Inflammatory macrophage treated with lipopolysaccharide for 4 hours (primary cell): ENCODE results near the gene RBFOX2.

ENCODE experiments used
- DNase-seq: peaks from one replicate; pipeline ENCODE4 v3.0.0-alpha.2; 2020

The RBFOX2 gene

DNA sequence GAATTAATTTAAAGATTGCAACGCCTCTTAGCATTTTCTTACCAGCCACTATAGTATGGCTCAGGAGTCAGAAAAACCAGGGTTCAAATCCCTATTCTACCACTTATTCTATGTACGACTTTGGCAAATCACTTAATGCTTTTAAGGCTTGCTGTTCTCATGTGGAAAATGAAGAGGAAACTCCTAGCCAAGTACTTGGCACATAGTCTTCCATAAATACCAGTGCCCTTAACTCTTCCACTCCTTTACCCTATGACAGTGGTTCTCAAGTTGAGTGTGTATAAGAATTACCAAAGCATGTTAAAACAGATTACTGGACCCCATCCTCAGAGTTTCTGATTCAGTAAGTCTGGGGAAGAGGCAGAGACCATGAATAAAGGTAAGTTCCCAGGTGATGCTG is 107.6 kb downstream of the RBFOX2 start:
- DNase-seq, result no peak

DNA sequence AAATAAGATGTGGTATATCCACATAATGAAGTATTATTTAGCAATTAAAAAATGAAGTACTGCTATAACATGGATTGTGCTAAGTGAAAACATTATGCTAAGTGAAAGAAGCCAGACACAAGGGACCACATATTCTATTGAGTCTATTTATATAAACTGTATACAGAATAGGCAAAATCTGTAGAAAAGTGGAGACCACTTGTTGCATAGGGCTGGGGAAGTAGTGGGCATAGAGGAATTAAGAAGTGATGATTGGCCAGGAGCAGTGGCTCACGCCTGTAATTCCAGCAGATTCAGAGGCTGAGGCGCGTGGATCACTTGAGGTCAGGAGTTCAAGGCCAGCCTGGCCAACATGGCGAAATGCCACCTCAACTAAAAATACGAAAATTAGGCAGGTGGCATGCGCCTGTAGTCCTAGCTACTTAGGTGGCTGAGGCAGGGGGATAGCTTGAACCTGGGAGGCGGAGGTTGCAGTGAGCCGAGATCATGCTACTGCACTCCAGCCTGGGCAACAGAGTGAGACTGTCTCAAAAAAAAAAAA is 109.6 kb downstream of the RBFOX2 start:
- DNase-seq, result no peak

DNA sequence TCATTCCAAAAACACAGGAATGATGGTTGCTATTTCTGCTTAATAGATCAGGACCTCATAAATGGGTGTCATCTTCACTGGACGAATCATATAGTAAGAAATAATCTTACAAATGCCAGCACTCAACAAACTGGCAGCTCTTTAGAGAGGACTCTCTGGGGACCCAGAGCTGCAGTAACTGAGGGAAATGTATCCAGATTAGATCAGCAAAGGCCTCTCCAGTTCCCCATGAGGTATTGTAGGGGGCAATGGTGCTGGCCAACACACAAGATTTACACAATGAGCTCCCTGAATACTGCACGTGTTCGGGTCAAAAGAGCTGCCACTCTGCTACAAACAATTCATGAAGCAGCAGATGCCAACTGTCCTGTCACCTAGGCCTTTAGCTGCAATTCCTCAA is 110.2 kb downstream of the RBFOX2 start:
- no peak for DNase-seq

DNA sequence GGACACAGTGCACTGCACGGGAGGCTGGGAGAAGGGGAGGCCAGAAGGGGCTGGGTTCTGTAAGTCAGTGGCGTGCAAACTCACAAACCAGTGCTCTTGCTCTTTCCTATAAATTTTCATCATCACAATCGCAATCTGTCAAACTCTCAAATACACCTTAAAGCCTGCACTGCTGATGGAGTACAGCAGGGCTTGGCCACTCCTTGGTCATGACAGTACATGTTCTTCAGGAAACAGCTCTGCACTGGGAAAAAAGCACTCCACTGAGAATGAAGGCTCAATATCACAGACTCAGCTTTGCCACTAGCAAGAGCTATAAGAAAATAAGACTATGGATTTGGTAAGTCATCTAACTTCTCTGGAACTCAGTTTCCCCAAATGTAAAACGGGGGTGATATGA is 111.0 kb downstream of the RBFOX2 start:
- no peak for DNase-seq

DNA sequence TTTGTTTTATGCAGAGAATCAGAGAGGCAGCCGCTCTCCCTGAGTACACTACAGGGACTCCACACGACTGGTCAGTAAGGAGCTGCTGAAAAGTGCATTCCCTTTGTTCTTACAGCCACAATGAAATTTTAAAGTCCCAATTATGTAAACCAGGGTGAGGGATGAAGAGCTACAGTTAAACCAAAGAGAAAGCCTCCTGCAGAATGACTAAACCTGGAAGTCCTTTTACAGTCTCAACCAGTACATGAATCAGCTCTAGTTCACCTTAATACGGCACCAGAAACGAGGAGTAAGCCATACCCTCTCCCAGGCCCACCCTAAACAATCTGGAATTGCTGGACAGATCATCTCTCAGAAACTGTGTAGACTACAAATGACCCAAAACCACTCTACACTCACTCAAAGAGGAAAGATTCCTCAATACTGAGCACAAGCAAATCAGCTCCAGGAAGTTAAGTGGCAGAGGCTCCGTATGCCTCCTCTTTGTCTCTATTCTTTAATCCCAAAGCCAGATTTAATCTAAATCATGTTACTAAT is 113.1 kb downstream of the RBFOX2 start:
- DNase-seq, result no peak

DNA sequence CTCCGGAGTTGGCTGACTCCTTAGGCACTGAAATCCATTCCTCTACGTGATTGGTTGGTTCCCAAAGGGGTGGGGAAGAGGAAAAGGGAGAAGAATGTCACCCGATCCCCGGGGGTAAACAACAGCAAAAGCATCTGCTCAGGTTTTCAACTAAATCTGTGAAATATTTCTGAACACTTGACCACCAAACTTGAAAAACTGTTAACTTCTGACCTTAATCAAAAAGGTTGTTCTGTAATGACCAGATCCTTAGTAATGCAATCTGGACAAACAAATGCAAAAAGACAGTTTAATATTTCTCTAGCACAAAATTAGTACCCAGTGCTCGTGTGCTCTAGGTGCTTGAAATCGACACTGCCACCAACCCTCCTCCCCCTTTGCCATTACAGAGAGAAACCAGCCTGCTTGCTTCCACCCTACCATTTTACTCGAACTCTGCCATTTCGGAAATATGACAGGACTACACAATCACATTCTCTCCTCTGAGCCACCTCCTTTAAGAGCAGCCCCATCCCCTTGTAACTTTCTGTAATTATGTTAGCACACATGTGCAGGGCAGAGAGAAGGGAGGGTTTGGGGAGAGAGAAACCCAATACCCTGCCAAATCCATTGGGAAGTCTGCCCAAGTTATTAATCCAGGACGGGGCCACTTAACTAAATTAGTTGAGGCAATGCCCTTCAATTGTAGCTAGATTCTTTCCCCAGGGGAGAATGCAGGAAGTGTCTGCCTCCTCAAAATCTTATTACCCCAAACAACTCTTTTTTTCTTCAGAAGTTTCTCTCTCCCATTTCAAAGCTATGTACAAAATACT is 113.8 kb downstream of the RBFOX2 start:
- DNase-seq, result peak; percentile 84

DNA sequence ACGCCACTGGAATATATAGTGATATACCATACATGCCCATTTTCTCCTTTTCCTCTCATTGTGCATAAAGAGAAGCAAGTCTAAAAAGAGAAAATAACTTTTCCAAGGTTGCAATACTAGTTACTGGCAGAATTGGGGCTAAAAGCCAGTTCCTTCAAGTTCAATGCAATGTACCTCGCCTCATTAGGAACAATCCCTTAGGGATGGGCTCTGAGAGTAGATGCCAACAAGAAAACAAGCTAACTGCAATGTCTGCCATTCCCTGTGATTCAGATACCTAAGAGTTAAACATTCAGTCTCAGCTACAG is 114.3 kb downstream of the RBFOX2 start:
- no peak for DNase-seq

DNA sequence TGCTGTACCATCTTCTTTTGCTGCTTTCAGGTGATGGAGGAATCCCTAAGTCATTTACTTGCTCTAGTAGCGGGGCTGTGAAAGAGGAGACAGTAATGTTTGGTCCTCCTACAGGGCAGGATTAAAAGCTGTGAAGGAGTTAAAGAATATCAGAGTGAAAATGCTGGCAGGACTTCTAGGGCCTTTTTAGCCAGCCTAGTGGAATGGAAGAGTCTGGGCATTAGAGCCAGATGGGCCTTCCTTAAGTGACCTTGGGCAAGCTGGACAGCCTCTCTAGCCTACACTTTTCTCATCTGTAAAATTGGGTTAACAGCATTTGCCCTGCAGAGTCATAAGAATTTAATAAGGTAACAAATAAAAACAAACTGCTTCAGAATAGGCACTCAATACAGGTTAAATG is 114.7 kb downstream of the RBFOX2 start:
- no peak for DNase-seq

DNA sequence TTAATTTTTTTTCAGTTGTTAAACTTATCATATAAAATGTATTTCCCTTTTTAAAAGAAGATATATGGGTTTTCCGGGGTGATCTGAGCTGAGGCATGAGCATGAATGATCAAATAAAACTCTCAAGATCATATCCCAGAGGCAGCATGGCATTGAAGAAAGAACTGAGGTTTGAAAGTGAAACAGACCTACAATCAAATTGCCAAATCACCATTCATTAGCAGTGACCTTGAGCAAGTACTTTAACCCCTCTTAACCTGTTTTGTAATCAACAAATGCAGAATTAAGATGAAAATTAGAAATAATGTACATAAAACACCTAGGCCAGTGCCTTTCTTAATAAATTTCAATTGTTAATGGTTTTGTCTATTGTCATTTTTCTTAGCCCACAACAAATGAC is 116.0 kb downstream of the RBFOX2 start:
- DNase-seq, result peak; percentile 70

DNA sequence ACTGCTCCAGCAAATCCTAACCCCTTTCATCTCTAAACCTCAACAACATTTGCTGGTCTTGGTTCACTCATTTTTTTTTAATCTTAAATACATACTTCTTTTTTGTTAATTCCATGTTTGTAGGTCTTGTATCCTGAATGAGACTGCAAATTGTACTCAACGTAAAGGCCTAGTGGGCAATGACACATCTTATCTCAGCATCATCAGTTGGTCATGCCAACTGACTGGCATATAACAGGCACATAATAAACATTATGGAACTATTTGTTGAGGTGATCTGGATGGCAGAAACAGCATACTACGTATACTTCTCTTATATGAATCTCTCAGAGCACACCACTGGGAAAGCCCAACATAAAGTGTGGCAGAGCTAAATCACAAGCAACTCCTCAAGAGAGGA is 116.7 kb downstream of the RBFOX2 start:
- DNase-seq, result no peak

DNA sequence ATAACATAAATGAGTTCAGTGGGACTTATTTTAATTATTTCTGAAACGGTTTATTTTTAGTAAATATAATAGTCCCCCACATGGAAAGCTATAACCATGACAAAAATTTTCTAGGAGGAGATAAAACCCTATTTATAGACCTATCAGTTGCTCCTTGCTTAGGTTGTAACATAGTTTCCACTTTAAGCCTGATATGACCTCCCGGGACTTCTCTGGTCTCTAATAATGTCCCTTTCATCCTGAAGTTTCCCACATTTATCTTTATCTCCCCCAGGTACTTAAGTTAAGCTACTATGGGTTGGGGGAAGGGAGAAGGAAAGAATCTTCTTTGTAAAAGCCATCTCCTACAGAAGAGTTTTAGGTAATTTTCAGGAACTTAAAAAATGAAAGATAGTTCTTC is 117.7 kb downstream of the RBFOX2 start:
- DNase-seq, result no peak

DNA sequence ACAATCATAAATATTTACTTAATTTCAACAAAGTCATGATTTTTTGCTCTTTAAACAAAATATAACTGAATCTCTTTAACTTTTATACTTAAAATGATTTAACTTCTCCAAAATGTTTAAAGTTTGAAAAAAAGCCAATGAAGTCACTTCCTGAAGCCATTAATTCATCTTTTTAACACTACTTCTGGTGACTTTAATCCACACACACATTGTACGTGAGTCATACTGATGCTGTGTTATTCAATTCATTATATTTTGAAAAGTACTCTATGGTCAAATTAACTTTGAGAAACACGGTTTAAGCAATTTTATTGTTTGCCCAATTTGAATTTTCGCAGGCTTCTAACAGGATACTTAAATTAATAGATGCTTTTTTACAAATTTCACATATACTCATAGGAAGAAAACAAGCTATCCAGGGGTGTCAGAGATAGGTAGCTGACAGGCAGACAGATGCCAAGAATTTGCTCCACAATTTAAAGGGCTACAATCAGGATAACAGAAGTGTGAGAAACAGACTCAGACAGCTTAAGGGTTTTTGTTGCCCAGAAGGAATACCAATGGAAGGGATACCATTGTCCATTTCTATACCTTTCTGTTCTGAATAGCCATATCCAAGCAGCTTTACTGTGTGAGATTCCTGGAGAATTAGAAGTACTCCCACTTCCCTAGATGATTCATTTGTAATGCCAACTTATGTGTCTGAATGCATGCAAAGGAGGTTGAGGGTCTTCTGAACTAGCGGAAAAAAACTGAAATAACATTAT is 118.4 kb downstream of the RBFOX2 start:
- DNase-seq, result peak; percentile 42

DNA sequence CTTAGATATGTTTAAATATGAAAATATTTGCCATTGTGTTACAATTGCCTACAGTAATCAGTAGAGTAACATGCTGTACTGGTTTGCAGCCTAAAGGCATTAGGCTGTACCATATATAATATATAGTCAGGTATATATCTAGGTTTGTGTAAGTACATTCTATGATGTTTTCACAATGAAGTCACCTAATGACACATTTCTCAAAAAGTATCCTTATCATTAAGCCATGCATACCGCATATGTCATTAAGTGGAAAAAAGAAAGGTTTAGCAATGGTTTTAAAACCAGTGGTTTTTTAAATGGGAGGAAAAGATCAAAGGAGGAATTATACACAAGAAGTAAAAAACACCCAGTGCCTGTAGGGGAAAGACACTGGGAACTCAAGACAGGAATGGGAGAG is 122.7 kb downstream of the RBFOX2 start:
- DNase-seq, result no peak

DNA sequence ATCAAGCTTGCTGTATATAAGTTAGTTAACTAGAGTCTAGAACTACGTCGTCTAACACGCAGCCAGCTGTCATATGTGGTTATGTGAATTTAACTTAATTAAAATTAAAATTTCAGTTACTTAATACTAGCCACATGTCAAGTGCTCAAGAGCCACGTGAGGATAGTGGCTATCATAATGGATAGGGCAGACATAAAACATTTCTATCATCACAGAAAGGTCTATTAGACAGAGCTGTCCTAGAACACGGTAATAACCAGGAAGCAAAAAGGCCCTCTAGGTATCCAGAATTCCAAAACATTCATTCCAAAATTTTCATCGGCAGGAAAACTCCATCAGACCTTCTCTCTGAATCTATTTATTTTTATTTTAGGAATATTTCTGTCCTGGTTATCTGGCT is 123.9 kb downstream of the RBFOX2 start:
- DNase-seq, result no peak

DNA sequence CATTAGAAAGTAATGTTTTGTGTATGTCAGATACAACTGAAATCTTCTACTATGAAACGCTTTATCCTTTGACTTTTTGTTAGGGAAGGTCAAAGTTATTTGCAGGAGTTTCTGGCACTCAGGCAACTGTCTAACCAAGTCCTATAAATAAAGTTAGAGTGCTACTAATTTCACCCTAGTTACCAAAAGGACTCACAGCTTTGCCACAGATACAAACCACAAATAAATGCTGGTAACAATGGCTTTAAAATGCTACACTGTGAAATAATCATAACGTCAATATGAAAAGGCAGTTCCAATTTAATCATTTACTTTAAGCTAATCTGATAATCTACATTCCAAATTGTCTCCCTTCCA is 124.3 kb downstream of the RBFOX2 start:
- no peak for DNase-seq

DNA sequence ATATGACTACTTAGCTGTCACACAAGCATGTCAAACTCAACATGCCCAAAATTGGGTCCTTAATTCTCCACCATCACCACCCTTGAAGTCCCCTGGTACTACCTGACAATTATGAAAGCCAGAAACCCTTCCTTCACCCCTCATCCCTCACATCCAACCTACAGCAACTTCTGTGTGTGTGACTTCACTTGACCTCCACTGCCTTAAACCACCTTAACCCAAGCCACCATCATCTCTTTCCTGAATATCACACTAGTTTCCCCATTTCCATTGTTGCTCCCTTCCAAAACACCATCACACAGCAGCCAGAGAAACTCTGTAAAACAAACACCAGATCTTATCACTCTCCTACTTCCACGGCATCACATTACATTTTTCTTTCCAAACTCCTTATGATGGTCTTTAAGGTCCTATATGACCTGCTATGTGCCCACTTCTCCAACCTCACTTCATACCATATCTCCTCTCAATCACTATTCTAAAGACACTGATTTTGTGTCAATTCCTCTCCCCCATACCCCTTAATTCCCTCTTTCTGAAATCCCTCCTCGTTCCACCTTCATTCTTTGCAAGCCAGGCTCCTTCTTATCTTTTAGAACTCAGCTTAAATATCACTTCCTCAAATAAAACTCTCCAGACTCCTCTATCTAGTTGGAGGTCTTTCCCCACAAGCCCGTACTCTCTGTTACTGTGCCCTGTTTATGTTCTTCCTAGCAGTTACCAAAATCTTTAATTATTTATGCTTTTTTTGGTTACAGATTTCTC is 124.9 kb downstream of the RBFOX2 start:
- DNase-seq, result no peak

DNA sequence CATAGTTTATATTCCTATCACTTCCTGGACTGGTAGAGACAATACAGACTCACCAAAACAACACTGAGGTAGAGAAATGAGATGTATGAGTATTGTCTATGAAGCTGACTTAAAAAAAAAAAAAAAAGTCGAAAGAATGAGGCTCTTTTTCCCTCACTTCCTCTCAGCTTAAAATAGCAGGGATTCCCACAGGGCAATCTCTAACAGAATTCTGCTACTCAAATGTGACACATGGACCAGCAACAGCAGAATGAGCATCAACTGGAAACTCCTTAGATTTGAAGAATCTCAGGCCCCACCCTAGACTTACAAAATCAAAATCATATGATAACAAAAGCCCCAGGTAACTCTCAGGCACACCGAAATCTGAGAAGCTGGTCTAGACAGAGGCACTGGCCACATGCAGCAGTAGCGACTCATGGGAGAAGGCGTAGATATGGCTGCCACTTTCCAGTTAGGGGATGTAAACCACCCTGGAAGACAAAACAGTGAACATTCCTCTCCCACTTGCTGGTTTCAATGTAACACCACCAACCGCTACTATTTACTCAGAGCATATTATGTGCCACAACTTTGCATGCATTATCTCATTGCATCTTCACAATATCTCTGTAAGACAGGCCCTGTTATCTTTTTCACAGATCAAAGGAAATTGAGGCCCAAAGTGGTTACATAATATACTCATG is 128.0 kb downstream of the RBFOX2 start:
- DNase-seq, result no peak

DNA sequence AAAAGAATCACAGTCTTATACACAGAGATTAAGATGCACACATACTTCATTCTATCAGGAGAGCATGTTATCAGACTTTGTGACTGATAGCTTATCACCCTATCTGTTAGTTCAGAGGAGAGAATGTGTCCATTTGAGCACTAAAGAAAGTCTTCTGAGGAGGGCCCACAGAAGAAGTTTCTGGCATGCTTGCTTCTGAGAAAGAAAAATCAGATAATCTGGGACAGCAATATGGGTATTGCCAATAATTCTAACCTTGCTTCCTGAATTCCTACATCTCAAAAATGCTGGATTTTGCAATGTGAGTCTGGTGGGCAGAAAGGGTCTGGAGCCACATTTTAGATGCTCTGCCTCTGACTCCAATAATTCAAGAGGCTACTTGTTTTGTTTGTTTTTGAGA is 128.9 kb downstream of the RBFOX2 start:
- no peak for DNase-seq

DNA sequence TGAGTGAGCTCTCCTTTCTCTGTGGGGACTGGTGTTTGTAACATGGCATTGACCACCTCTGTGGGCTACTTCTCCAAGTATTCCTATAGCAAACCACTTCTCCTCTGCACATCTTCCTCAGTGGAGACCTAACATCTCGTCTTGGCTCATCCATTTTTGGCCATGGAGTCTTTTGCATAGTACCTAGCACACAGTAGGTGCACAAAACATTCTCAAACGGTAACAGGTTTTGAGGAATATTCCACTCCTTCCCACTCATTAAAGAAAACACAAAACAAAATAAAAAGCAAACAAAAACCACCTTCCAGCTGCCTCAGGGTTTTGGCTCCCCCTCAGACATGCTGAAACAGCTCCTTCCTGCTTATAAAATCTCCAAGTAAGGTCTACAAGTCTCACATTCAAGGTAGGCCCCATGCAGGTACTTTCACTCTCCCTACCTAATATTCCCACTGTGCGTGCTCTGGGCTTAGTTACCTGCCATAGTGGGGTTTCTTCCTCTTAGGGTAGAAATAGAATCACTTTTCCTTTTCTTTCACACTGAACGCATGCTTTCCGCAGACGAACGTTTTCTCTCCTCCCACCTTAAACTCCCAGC is 132.4 kb downstream of the RBFOX2 start:
- DNase-seq, result no peak

DNA sequence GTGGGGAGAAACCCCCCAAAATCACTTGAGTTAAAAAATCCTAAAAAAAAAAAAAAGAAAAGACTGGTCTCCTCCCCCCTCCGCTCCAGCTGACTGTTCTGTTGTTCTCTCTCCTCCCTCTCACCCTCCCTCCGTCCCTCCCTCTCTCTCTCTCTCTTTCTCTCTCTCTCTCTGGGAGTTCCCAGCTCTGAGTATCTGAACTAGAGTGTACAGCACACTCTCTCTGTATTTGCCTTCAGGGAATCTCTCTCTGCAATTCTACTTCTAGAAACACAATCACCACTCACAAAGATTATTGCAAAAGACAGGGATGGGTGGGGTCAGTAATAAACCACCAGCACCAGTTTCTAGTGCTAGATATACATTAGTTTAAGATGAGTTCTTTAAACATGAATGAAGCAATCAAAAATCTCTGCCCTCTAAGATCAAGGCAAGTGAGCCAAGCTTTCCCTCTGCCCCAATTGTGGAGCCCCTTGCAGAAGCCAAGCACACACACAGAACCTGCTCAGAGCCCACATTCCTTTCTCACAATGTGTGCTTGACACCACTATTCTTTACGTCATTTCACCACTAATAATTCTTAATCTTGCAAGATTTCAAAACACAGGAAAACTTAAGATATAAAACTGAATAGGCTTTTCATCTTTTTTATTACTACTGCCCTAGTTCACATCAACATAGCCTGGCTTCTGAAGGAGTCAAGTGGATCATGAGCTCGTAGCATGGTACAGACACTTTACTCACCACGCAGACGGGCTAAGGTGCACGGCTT is 133.5 kb downstream of the RBFOX2 start:
- no peak for DNase-seq

DNA sequence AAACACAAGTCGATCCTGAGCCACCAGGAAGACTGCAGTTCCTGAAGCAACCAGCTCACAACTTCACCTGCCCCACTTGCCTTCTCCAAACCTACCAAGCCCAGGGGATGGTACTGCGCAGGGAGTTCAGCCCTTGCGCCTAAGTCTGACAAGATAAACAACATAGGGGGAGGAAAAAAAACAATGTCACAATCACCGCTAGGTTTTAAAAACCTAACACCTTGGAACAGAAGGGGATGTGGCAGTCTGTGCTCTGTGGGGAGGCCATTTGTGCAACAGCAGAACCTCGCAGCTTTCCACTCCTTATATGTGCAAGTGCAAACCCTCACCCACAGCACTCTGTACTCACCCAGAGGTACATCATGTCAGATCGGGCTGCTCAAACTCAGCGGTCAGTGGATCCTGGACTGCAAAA is 134.2 kb downstream of the RBFOX2 start:
- no peak for DNase-seq

DNA sequence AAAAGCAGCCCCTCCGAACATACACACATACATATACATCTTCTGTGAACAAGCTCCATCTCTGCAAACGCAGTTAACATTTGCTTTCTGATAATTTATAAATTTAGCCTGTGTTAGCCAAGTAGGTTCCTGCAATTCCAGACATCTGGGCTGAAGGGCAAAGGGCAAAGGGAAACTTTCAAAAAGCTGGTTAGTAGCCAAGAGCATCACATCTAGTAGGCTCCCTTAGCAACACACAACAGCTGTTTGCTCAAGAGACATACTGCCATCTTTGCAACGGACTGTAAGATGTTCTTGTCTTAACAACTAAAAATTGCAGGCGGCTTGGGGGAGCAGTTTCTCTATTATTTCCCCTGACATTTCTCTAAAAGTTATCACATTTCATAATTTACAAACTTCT is 134.9 kb downstream of the RBFOX2 start:
- DNase-seq, result no peak
